ENCODE measurements around the gene DENND5A. TPM values are rescaled to one million over a fixed set of nuclear protein-coding genes. Genes with fewer than 3 reads are reported as not detected.

The DENND5A gene
- total and polyA plus RNA-seq, 9 of the 15 experiments (the other 6 are each of a cell fraction or from before 2014, with no cell fraction given) = 11.7 to 130 (median 46.3) TPM

DNA sequence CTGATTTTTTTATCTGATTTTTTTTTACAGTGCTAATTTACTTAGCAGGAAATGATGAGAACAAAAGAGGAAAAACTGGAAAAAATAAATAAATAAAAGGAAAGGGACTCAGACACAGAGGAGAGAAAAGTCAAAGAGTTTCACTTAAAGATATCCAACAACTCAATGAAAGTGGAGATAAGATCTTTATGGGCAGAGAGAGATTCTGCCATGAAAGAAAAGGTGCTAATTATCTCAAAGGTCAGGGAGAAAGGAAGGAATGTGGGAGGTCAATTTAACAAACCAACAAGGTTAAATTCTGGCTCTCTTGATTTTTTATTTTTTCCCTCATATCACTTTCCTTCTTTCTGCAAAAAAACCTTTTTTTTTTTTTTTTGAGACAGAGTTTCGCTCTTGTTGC lies 86.0 kb downstream of the DENND5A start (continued):
- TF ChIP-seq, protein P1, sequence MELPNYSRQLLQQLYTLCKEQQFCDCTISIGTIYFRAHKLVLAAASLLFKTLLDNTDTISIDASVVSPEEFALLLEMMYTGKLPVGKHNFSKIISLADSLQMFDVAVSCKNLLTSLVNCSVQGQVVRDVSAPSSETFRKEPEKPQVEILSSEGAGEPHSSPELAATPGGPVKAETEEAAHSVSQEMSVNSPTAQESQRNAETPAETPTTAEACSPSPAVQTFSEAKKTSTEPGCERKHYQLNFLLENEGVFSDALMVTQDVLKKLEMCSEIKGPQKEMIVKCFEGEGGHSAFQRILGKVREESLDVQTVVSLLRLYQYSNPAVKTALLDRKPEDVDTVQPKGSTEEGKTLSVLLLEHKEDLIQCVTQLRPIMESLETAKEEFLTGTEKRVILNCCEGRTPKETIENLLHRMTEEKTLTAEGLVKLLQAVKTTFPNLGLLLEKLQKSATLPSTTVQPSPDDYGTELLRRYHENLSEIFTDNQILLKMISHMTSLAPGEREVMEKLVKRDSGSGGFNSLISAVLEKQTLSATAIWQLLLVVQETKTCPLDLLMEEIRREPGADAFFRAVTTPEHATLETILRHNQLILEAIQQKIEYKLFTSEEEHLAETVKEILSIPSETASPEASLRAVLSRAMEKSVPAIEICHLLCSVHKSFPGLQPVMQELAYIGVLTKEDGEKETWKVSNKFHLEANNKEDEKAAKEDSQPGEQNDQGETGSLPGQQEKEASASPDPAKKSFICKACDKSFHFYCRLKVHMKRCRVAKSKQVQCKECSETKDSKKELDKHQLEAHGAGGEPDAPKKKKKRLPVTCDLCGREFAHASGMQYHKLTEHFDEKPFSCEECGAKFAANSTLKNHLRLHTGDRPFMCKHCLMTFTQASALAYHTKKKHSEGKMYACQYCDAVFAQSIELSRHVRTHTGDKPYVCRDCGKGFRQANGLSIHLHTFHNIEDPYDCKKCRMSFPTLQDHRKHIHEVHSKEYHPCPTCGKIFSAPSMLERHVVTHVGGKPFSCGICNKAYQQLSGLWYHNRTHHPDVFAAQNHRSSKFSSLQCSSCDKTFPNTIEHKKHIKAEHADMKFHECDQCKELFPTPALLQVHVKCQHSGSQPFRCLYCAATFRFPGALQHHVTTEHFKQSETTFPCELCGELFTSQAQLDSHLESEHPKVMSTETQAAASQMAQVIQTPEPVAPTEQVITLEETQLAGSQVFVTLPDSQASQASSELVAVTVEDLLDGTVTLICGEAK (IDR thresholded peaks at IDR 0.05) = no peak
- TF ChIP-seq, protein P1 (CRISPR knock-in tag; IDR thresholded peaks at IDR 0.05) = no peak
- TF ChIP-seq CXXC5 (CRISPR knock-in tag; IDR thresholded peaks at IDR 0.05) (no peak), CREBBP (IDR thresholded peaks at IDR 0.05; ENCODE audit: low read depth, low read length) (no peak), FOXK2 (conservative IDR thresholded peaks at IDR 0.05 in 1 of 2, IDR thresholded peaks at IDR 0.05 in 1 of 2; ENCODE audit: low read depth in 2 of 2) (no peak), GABPB2 (CRISPR knock-in tag; conservative IDR thresholded peaks at IDR 0.05) (no peak), RBM34 (IDR thresholded peaks at IDR 0.05; ENCODE audit: borderline replicate concordance, insufficient read depth, low read length) (no peak), ZNF707 (CRISPR knock-in tag; conservative IDR thresholded peaks at IDR 0.05) (no peak), ZFX (CRISPR knock-in tag; IDR thresholded peaks at IDR 0.05) (no peak), KLF16 (IDR thresholded peaks at IDR 0.05) (no peak), RBM22 (IDR thresholded peaks at IDR 0.05; ENCODE audit: low read depth, low read length, poor library complexity, severe bottlenecking) (no peak), CEBPB (tag; IDR thresholded peaks at IDR 0.05) (no peak)
- TF ChIP-seq, protein P2, sequence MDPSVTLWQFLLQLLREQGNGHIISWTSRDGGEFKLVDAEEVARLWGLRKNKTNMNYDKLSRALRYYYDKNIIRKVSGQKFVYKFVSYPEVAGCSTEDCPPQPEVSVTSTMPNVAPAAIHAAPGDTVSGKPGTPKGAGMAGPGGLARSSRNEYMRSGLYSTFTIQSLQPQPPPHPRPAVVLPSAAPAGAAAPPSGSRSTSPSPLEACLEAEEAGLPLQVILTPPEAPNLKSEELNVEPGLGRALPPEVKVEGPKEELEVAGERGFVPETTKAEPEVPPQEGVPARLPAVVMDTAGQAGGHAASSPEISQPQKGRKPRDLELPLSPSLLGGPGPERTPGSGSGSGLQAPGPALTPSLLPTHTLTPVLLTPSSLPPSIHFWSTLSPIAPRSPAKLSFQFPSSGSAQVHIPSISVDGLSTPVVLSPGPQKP (CRISPR knock-in tag; IDR thresholded peaks at IDR 0.05) = no peak
- TF ChIP-seq, protein P3, sequence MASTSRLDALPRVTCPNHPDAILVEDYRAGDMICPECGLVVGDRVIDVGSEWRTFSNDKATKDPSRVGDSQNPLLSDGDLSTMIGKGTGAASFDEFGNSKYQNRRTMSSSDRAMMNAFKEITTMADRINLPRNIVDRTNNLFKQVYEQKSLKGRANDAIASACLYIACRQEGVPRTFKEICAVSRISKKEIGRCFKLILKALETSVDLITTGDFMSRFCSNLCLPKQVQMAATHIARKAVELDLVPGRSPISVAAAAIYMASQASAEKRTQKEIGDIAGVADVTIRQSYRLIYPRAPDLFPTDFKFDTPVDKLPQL (IDR thresholded peaks at IDR 0.05; ENCODE audit: extremely low read depth, insufficient read length) = no peak
